SK-N-MC (cell line): ENCODE measurements around the gene ZBTB46.

Experiments
- EZH2 ChIP-seq: fragments of 200-600 bp; sonication (generic); IDR thresholded peaks from one replicate; pipeline ENCODE4 v1.6.1; 2017; ENCODE audit warnings: antibody characterized with exemption
- FOXP2 ChIP-seq: optimal IDR thresholded peaks from 2 replicates; pipeline ENCODE3; 2011; ENCODE audit warnings: mild to moderate bottlenecking, moderate library complexity; ENCODE audit not compliant: insufficient read depth; ENCODE audit errors: extremely low read length, control extremely low read depth
- POLR2AphosphoS5 ChIP-seq: IDR thresholded peaks from 2 replicates; pipeline ENCODE4 v1.6.1; 2012; ENCODE audit warnings: mild to moderate bottlenecking, low read depth, low read length, borderline replicate concordance

GRCh38 chr20:63758152-63758551, 72.9 kb downstream of the ZBTB46 start:
- no peak for TF ChIP-seq POLR2AphosphoS5
- TF ChIP-seq EZH2: no peak
- no peak for TF ChIP-seq FOXP2
